Left renal pelvis (tissue), 4 donors: ENCODE results near the gene SECTM1. TPM values are rescaled to one million over a fixed set of nuclear protein-coding genes. Genes with fewer than 3 reads are reported as not detected.

Experiments used
- polyA plus RNA-seq, 4 donors: library from polyadenylated mRNA; unstranded; fragments of 120-200 nt; gene quantifications; one replicate each; pipeline ENCODE4 v1.2.1, GENCODE V29; 2013; ENCODE audit not compliant: insufficient read length in 4 of 4

Gene SECTM1
- polyA plus RNA-seq, 4 donors, result 1.3 to 13.6 (median 1.9) TPM

Other genes with a start within 250 kb of the SECTM1 start
- 10 to 100 TPM; 30.3 to 56.9 (median 38.0) TPM for gene FASN, start 235.5 kb downstream of the SECTM1 start, polyA plus RNA-seq
- 10 to 100 TPM; 33.4 to 79.9 (median 43.5) TPM for gene CCDC57, start 120.9 kb downstream of the SECTM1 start, polyA plus RNA-seq
- 10 to 100 TPM in 3 of 4 donors, 1 to 10 TPM in 1; 6.6 to 16.3 (median 13.0) TPM for gene SLC16A3, start 104.7 kb downstream of the SECTM1 start, polyA plus RNA-seq
- gene CSNK1D, start 60.1 kb downstream of the SECTM1 start, polyA plus RNA-seq, result 100 to 1,000 TPM in 3 of 4 donors, 10 to 100 TPM in 1; 88.6 to 125 (median 117) TPM
- 1 to 10 TPM in 1 of 4 donors, under 1 TPM in 3; 0.14 to 1.7 (median 0.51) TPM for gene CD7, start 16.2 kb downstream of the SECTM1 start, polyA plus RNA-seq
- gene TEX19, start 25.5 kb upstream of the SECTM1 start, polyA plus RNA-seq, result under 1 TPM in 1 of 4 donors, not detected in 3; 0.09 TPM
- 1 to 10 TPM in 1 of 4 donors, under 1 TPM in 3; 0.19 to 1.2 (median 0.25) TPM for gene UTS2R, start 38.0 kb upstream of the SECTM1 start, polyA plus RNA-seq
- 10 to 100 TPM; 30.4 to 61.7 (median 36.4) TPM for gene HEXD, start 84.6 kb upstream of the SECTM1 start, polyA plus RNA-seq
- gene OGFOD3, start 84.8 kb upstream of the SECTM1 start, polyA plus RNA-seq, result 10 to 100 TPM; 19.7 to 28.4 (median 25.0) TPM
- 10 to 100 TPM; 44.8 to 63.0 (median 50.0) TPM for gene CYBC1, start 117.0 kb upstream of the SECTM1 start, polyA plus RNA-seq
- gene NARF, start 125.0 kb upstream of the SECTM1 start, polyA plus RNA-seq, result 10 to 100 TPM; 69.5 to 94.6 (median 89.7) TPM
- gene FOXK2, start 186.0 kb upstream of the SECTM1 start, polyA plus RNA-seq, result 10 to 100 TPM; 39.6 to 44.6 (median 42.0) TPM